HFFc6 (cell line): ENCODE measurements around the gene RASIP1. TPM values are rescaled to one million over a fixed set of nuclear protein-coding genes. Genes with fewer than 3 reads are reported as not detected.
"Not testable (repeated sequence)": the region's sequence is repeated elsewhere in the genome, so short reads cannot be mapped to it uniquely, and the experiment has no call there.

ENCODE experiments used
- DNase-seq: peaks from one replicate; pipeline ENCODE4 v3.0.0-alpha.2; 2018
- H3K27ac Mint-ChIP-seq: 2 replicates; pipeline ENCODE4 v1.8.0; 2020; ENCODE audit warnings: mild to moderate bottlenecking, mixed read lengths
- H3K27me3 Mint-ChIP-seq: 2 replicates; pipeline ENCODE4 v1.8.0; 2021; ENCODE audit warnings: mild to moderate bottlenecking, moderate library complexity, mixed read lengths; ENCODE audit not compliant: insufficient read depth
- H3K36me3 Mint-ChIP-seq: 2 replicates; pipeline ENCODE4 v1.8.0; 2021; ENCODE audit warnings: low read depth, mixed read lengths
- H3K4me1 Mint-ChIP-seq: 2 replicates; pipeline ENCODE4 v1.8.0; 2020; ENCODE audit warnings: low read depth, mixed read lengths
- H3K4me3 Mint-ChIP-seq: 2 replicates; pipeline ENCODE4 v1.8.0; 2020; ENCODE audit warnings: mild to moderate bottlenecking, moderate library complexity, mixed read lengths
- H3K9me3 Mint-ChIP-seq: 2 replicates; pipeline ENCODE4 v1.8.0; 2020; ENCODE audit warnings: mild to moderate bottlenecking, mixed read lengths
- total RNA-seq, 6 experiments: library from RNA; stranded (reverse); fragmentation: NEBNext Ultra II Directional; extraction: Animal tissue kit (Norgen Biotek cat#: 25700); gene quantifications; 2 replicates in 1 of 6; 3 replicates in 5 of 6; pipeline ENCODE4 v1.2.3, GENCODE V29; 2021
- TF ChIP-seq, protein P1 (sequence below): fragments of 200-600 bp; sonication (generic); IDR thresholded peaks from 2 replicates; pipeline ENCODE4 v1.5.0; 2021; ENCODE audit warnings: antibody characterized with exemption, mild to moderate bottlenecking

The RASIP1 gene
- total RNA-seq, 6 experiments from 2014 or later, result 0.07 TPM; not detected in 5

DNA sequence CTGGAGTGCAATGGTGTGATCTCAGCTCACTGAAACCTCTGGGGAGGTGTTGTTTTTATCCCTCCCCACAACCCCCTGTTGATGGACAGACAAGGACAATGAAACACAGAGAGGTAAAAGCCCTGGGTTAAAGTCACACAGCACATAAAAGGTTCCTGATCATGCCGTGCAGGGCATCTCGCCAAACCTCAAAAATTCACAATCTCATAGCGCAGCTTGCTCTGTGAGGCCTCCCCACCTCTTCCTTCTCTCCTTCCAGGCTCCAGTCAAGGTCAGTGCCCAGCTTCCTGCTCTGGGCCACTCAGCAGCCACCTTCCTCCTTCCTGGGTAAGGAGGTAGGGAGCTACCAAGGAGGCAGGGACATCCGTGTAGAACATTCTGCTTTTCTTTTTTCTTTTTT, 42.4 kb downstream of the RASIP1 start:
- H3K4me3 Mint-ChIP-seq, result no peak overlapping the region
- peaks cover 20% of the 10 kb centered on the region for H3K4me1 Mint-ChIP-seq
- no peaks in the 10 kb centered on the region for H3K36me3 Mint-ChIP-seq
- TF ChIP-seq, protein P1, sequence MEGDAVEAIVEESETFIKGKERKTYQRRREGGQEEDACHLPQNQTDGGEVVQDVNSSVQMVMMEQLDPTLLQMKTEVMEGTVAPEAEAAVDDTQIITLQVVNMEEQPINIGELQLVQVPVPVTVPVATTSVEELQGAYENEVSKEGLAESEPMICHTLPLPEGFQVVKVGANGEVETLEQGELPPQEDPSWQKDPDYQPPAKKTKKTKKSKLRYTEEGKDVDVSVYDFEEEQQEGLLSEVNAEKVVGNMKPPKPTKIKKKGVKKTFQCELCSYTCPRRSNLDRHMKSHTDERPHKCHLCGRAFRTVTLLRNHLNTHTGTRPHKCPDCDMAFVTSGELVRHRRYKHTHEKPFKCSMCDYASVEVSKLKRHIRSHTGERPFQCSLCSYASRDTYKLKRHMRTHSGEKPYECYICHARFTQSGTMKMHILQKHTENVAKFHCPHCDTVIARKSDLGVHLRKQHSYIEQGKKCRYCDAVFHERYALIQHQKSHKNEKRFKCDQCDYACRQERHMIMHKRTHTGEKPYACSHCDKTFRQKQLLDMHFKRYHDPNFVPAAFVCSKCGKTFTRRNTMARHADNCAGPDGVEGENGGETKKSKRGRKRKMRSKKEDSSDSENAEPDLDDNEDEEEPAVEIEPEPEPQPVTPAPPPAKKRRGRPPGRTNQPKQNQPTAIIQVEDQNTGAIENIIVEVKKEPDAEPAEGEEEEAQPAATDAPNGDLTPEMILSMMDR, result no peak
- H3K27ac Mint-ChIP-seq, result no peak overlapping the region
- no peaks in the 10 kb centered on the region for H3K9me3 Mint-ChIP-seq
- H3K27me3 Mint-ChIP-seq, result peaks cover 13% of the 10 kb centered on the region; the same call in 1 of the 2 replicates
- peak; percentile 38 for DNase-seq

DNA sequence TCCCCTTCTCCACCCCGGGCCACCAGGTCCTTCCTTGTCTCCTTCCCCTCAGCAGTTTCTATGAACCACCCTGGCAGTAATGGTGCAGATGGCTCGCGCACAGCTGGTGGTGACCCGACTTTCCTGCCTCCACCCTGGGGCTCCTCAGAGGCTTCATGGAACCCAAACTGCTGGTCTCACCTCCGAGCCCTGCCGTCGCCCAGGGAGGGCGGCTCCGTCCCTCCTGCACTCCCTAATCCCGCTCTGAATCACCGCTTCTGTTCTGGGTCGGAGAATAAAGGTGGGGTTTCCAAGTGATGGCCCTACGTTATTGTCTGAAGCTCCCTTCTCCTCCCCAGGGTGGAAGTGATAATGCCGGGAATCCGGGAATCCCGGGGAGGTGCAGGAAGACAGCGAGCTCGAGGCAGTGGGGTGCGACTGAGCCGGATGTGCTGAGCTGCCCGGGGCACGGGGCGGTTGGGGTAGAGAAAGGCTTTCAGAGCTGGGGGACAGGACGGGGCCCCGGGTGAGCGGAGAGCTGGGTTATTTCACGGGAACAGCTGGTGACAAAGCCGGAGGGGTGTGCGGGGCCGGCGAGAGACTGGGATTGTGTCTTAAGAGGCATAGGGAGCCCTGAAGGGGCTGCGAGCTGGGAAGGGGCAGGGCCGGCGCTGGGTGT, 43.9 kb downstream of the RASIP1 start:
- Mint-ChIP-seq H3K4me3 (peak overlapping the region; percentile 26; the same call in 1 of the 2 replicates), H3K4me1 (peaks cover 20% of the 10 kb centered on the region), H3K27ac (no peak overlapping the region), H3K36me3 (no peaks in the 10 kb centered on the region), H3K9me3 (no peaks in the 10 kb centered on the region), H3K27me3 (peaks cover 22% of the 10 kb centered on the region)
- TF ChIP-seq, protein P1, result no peak
- DNase-seq, result no peak

DNA sequence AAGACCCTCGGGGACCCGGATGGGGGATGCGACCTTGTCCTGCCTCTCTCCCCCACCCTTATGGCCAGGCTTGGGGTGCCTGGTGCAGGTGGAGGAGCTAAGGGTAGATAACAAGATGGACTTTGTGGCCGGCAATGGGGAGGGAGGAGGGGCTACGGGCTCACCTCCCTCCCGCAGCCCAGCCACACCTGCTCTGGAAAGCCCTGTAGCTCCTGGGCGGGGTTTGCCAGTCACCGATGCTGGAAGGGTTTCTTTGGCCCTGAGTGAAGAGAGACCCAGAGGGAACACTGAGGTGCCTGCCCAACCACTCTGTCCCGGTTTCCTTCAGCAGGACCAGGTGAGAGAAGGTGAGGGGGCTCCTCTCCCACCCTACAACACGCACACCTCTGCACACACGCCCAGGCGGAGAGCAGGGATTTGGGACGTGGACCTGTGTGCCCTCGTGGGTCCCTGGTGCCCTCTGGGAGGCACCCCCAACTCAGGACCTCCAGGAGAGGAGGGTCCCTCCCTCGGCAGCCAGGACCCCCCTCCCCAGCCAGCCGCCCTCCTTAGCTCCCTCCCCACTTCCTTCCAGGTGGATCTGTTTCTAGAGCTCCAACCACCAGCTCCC, 44.6 kb downstream of the RASIP1 start, which contains the start of gene FUT2:
Gene FUT2, plus strand, starts transcription at position 229 of the 610 bp plus-strand sequence. CDS start 6,986 bp downstream, outside the sequence.
- TF ChIP-seq, protein P1, result no peak
- no peaks in the 10 kb centered on the region for H3K9me3 Mint-ChIP-seq
- no peaks in the 10 kb centered on the region for H3K36me3 Mint-ChIP-seq
- H3K4me3 Mint-ChIP-seq, result peak within 1 kb of the TSS; percentile 26; the same call in 1 of the 2 replicates
- H3K27me3 Mint-ChIP-seq, result peaks cover 22% of the 10 kb centered on the region
- H3K27ac Mint-ChIP-seq, result no peak within 1 kb of the TSS
- peaks cover 20% of the 10 kb centered on the region for H3K4me1 Mint-ChIP-seq
- DNase-seq, result no peak

DNA sequence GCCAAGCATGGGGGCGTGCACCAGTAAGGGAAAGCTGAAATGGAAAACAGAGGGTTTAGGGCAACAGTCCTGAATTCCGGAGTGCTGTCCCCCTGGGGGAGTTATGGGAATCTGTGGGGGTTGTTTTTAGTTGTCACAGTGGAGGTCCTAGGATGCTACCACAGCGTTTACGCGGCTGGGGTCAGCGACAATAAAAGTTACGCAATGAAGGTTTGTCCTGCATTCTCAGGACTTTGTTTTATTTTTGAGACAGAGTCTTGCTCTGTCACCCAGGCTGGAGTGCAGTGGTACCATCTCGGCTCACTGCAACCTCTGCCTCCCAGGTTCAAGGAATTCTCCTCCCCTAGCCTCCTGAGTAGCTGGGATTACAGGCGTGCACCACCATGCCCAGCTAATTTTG, 46.8 kb downstream of the RASIP1 start:
- not testable (repeated sequence) for H3K36me3 Mint-ChIP-seq, DNase-seq, H3K4me1 Mint-ChIP-seq, H3K9me3 Mint-ChIP-seq, H3K4me3 Mint-ChIP-seq, H3K27ac Mint-ChIP-seq
- peaks cover 19% of the 10 kb centered on the region for H3K27me3 Mint-ChIP-seq

DNA sequence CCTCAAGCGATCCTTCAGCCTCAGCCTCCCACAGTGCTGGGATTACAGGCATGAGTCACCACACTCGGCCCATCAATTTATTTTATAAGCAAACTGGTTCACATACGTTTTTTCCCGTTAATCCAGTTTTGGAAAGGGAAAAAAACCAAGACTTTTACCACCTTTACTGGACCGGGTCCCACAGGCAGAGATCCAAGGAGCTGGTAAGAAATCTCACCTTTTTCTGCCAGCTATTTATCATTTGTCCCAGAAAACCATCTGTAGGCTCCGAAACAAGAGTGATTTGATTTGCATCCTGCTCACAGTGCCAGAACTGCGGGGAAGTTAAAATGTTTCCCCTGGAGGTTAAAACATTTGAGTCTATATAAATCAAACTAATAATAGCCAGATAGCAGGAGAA, 51.0 kb downstream of the RASIP1 start:
- Mint-ChIP-seq H3K9me3 (no peaks in the 10 kb centered on the region), H3K4me3 (no peak overlapping the region), H3K27ac (no peak overlapping the region), H3K4me1 (no peaks in the 10 kb centered on the region), H3K27me3 (peaks cover 21% of the 10 kb centered on the region), H3K36me3 (no peaks in the 10 kb centered on the region)
- TF ChIP-seq, protein P1, result no peak
- no peak for DNase-seq

- Mint-ChIP-seq H3K27me3 (peaks cover 18% of the 10 kb centered on the region), H3K9me3 (no peaks in the 10 kb centered on the region), H3K36me3 (no peaks in the 10 kb centered on the region), H3K4me3 (no peak overlapping the region), H3K4me1 (no peaks in the 10 kb centered on the region), H3K27ac (no peak overlapping the region)
- TF ChIP-seq, protein P1, result no peak
- DNase-seq, result no peak
These were observed 52.6 kb downstream of the RASIP1 start for GRCh38 chr19:48687776-48688175.

DNA sequence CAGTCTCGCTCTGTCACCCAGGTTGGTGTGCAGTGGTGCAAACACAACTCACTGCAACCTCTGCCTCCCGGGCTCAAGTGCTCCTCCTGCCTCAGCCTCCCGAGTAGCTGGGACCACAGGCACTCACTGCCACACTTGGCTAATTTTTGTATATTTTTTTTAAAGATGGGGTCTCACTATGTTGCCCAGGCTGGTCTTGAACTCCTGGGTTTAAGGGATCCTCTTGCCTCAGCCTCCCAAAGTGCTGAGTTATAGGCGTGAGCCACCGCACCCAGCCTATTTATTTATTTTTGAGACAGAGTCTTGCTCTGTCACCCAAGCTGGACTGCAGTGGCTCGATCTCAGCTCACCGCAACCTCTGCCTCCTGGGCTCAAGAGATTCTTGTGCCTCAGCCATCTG, 53.8 kb downstream of the RASIP1 start:
- not testable (repeated sequence) for H3K27ac Mint-ChIP-seq, H3K4me3 Mint-ChIP-seq, H3K9me3 Mint-ChIP-seq, H3K27me3 Mint-ChIP-seq, DNase-seq, H3K36me3 Mint-ChIP-seq, H3K4me1 Mint-ChIP-seq
